NCI-H345 (cell line): Measurements from ENCODE around the gene FAAH2.
"Not testable (repeated sequence)": the region's sequence is repeated elsewhere in the genome, so short reads cannot be mapped to it uniquely, and the experiment has no call there.

ENCODE experiments used
- DNase-seq: peaks from one replicate; lab custom pipeline; 2025; lab: John Stamatoyannopoulos, UW

The FAAH2 gene, protein sequence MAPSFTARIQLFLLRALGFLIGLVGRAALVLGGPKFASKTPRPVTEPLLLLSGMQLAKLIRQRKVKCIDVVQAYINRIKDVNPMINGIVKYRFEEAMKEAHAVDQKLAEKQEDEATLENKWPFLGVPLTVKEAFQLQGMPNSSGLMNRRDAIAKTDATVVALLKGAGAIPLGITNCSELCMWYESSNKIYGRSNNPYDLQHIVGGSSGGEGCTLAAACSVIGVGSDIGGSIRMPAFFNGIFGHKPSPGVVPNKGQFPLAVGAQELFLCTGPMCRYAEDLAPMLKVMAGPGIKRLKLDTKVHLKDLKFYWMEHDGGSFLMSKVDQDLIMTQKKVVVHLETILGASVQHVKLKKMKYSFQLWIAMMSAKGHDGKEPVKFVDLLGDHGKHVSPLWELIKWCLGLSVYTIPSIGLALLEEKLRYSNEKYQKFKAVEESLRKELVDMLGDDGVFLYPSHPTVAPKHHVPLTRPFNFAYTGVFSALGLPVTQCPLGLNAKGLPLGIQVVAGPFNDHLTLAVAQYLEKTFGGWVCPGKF

GRCh38 chrX:57286507-57287251 lies at the start of gene FAAH2:
FAAH2 (plus strand) TSS chrX:57286706; CDS start chrX:57286826, 120 bp downstream.
- DNase-seq, result peak; percentile 89

DNA sequence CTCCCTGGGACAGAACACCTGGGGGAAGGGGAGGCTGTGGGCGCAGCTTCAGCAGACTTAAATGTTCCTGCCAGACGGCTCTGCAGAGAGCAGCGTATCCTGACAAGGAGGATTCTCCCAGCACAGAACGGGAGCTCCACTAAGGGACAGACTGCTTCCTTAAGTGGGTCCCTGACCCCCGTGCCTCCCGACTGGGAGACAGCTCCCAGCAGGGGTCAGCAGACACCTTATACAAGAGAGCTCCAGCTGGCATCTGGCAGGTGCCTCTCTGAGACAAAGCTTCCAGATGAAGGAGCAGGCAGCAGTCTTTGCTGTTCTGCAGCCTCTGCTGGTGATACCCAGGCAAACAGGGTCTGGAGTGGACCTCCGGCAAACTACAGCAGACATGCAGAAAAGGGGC lies 44.5 kb upstream of the FAAH2 start:
- peak; percentile 2 for DNase-seq

DNA sequence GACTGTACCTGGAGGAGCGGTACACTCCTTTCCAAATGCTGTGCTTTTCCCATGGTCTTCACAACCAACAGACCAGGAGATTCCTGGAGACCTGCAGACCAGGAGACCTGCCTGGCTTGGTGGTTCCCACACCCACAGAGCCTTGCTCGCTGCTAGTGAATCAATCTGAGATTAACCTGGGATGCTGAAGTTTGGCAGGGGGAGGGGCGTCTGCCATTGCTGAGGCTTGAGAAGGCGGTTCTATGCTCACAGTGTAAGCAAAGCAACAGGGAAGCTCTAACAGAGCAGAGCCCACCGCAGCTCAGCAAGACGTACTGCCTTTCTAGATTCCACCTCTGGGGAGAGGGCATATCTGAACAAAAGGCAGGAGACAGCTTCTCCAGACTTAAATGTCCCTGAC lies 34.5 kb upstream of the FAAH2 start:
- DNase-seq, result no peak

DNA sequence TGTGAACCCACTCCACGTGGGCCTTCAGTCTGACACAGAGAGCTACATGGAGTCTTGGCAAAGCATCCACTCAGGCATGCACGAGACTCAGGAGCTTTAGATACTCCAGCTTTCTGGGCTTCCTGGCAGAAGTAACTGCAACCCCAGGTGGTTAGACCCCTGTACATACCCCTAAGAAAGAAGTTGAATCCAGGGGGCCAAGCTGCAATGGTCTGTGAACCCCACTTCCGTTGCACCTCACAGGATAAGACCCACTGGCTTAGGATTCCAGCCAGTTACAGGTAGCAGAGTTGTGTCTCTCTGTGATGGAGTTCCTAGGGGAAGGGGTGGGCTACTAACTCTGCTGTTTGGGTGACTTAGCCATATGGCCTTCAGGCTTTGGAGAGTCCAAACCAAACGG lies 21.4 kb upstream of the FAAH2 start:
- no peak for DNase-seq

DNA sequence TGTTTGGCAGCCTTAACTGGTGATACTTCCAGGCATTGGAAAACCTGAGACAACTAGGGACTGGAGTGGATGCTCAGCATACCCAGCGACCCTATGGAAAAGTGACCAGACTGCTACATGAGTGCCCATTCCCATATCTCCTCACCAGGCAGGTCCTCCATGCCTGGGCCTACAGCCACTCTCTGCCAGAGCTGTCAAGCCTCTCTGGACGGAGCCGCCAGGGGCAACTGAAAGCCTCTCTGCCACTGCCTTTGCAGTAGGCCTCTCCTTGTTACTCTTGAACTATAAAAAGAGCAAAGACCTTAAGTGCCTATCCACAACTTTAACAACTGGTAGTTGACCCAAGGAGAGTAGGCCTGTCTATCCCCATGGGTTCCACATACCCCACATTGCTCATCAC lies 20.2 kb upstream of the FAAH2 start:
- no peak for DNase-seq

DNA sequence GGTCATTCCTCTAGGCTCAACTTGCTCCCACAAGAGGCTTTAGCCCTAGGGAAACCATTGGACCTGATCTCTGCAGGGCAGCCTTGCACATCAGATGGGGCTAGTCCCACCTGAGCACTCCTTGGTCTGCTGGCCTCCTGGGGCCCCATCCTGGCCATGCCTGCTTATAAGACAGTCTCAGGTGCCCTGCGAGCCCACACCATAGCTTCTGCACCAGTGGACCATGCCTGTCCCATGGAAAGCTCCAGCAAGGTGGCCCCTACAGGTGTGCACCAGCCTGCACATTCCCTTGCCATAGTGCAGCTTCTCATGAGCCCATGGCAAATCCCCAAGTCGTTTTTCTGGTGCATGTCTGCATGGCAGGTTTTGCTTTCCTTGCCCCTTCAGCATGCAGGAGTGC lies 19.6 kb upstream of the FAAH2 start:
- no peak for DNase-seq

DNA sequence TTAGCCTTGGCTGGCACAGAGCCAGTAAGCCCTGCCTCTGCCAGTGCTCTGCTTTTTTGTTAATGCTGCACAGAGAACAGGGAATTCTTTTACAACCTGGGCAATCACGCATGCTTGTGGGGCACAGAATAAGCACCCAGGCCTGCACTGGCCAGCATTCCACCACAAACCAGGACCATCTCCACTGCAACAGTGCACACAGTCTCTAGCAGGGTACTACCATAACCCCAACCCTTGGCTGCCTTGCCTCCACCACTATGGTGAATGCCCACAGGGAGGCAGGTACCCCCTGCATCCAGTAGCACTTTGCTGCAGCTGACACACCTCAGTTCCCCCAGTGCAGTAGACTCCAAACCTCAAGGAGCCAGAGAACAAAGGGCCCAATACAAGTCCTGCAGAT lies 19.2 kb upstream of the FAAH2 start:
- no peak for DNase-seq

DNA sequence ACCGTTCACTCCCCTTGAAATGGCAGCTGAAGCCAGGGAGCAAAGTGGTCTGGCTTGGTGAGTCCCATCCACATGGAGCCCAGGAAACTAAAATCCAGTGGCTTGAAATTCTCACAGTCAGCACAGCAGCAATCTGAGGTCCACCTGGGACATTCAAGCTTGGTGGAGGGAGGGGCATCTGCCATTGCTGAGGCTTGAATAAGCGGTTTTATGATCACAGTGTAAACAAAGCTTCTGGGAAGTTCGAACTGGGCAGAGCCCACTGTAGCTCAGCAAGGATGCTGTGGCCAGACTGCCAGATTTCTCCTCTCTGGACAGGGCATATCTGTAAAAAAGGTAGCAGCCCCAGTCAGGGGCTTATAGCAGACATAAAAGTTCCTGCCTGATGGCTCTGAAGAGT lies 15.5 kb upstream of the FAAH2 start:
- no peak for DNase-seq

- DNase-seq, result no peak
These were observed 3.9 kb upstream of the FAAH2 start for GRCh38 chrX:57282568-57282967.

- DNase-seq, result no peak
These were observed 1.5 kb upstream of the FAAH2 start for GRCh38 chrX:57285001-57285400.

DNA sequence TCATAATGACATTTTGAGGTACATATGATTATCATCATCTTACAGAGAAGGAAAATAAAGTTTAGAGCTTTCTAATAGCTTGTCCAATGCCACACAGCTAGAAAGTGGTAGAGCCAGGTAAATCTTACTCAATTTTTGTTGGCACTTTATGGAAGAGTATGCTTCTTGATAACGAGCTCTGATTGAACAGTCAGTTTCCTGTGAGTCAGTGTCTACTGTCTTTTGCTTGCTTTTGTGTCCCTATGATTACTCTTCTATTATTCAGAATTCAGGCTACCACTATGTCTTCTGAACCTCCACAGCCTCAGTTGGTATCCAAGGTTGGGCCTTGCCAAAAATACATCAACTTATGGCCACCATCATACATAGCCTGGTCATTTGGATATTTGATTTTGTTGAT lies 2.6 kb downstream of the FAAH2 start:
- no peak for DNase-seq

DNA sequence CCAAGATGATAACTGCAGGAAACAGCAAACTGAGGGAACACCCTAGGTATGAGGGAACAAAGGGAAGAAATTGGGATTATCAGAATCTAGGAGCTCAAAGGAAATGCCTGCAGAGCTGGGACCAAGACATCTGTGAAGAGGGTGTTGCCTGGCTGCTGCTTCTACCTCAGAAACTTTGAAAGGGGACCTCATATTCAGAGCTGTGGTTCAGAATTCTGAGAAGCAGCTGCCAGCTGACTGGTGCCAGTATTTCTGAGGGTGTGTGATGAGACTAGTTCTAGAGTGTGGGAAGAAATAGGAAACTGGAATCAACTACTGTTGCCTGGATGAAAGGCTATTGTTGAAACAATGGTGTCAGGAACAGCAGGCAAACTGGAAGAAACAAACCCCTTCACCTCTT lies 8.5 kb downstream of the FAAH2 start:
- DNase-seq, result no peak

- not testable (repeated sequence) for DNase-seq
These were observed 9.2 kb downstream of the FAAH2 start for GRCh38 chrX:57295679-57296078.

- DNase-seq, result no peak
These were observed 27.2 kb downstream of the FAAH2 start for GRCh38 chrX:57313583-57314215.

DNA sequence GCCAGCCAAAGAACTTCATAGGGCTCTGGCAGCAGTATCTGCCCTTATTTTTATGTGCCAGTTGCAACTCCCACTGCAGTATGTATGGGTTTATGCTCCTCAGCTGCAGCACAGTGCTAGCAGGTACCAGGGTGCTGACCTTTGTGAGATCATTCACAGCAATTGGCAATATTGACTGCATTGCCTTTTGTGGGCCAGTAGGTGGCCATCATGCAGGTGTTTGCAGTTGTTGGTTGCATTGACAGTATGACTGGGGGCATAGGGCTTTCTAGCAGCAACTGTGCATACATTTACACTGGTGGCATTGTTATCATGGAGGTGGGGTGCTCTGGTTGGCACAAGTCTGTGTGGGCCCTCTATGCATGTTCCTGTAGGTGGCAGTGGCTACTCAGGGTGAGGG lies 42.5 kb downstream of the FAAH2 start:
- no peak for DNase-seq

DNA sequence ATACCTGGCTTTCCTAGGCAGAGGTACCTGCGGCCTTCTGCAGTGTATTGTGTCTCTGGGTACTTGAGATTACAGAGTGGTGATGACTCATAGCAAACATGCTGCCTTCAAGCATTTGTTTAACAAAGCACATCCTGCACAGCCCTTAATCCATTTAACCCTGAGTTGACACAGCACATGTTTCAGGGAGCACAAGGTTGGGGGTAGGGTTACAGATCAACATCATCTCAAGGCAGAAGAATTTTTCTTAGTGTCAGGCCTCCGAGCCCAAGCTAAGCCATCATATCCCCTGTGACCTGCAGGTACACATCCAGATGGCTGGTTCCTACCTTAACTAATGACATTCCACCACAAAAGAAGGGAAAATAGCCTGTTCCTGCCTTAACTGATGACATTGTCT lies 49.3 kb downstream of the FAAH2 start:
- peak; percentile 34 for DNase-seq

- DNase-seq, result no peak
These were observed 67.1 kb downstream of the FAAH2 start for GRCh38 chrX:57353472-57354132.

DNA sequence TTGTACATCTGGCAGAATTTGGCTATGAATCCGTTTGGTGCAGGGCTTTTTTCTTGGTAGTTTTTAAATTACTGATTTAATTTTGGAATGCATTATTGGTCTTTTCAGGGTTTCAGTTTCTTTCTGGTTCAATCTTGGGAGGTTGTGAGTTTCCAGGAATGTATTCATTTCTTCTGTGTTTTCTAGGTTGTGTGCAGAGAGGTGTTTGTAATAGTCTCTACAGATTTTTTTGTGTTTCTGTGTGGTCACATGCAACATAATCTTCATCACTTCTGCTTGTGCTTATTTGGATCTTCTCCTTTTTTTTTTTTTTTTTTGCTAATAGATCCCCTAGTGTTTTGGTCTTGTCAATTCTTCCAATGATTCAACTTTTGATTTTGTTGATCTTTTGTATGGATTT lies 77.6 kb downstream of the FAAH2 start:
- DNase-seq, result no peak

DNA sequence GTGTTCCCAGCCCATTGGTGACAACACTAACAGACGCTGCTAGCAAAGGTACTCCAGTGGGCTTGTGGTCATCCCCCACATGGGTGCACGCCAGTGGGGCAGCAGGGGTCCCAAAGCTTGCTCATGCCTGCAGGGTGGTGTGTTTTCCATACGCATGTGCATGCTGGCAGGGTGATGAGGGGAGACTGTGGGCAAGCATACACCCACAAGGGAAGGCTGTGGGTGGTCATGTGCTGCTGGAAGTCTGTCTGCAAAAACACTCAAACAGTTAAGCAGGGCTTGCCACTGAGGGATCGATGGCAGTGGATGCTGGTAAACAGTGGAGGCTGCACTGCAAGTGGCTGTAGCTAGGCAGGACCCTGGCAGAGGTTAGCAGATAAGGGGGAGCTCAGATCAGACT lies 79.9 kb downstream of the FAAH2 start:
- no peak for DNase-seq

DNA sequence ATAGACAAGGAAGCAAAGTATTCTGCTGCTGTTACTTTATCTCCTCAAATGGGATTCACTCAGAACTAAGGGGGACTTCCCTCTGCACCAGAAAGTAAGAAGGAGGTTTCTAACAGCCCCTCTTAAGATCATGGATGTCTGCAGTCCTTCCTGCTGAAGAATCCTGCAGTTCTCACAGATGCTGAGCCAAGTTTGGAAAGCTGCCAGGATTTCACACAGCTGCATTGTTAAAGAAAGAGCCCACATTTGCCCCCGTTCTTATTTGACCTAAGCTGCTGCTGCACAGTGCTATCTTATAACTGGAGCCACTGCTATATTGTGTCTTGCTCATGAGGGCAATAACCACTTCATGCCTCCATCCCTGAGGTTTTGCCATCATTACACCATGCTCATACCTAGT lies 81.1 kb downstream of the FAAH2 start:
- peak; percentile 40 for DNase-seq

DNA sequence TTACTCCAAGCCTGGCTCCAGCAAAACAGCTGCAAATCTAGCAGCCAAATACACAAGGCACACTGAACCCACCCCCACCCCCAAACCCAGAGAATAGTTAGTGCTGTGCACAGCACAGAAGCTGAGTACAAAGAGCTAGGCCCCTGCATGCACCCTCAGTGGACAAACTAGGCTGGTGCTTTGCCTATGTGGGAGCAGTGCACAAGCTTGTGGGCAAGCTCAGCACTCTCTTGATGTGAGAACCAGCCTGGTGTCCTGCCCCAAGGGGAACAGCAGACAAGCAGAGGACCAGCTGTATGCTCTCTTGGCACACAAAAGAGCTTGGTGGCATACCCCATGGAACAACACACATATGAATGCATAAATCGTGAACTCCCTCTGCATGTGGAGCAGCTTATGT lies 81.7 kb downstream of the FAAH2 start:
- DNase-seq, result no peak

GRCh38 chrX:57379296-57379695 lies 92.8 kb downstream of the FAAH2 start:
- DNase-seq, result no peak
